GM12875 (cell line): ENCODE results near the gene TMEM184A.

Experiments used
- H3K4me3 ChIP-seq: one replicate; pipeline ENCODE4 v1.5.1; 2011; ENCODE audit warnings: low read depth, low read length, control low read depth
- TF ChIP-seq, protein P1 (sequence below): IDR thresholded peaks from 2 replicates; pipeline ENCODE4 v1.5.1; 2011; ENCODE audit warnings: low read depth, mild to moderate bottlenecking, control low read depth, inconsistent platforms, low read length, moderate library complexity, borderline replicate concordance; ENCODE audit not compliant: insufficient read depth

Gene TMEM184A

DNA sequence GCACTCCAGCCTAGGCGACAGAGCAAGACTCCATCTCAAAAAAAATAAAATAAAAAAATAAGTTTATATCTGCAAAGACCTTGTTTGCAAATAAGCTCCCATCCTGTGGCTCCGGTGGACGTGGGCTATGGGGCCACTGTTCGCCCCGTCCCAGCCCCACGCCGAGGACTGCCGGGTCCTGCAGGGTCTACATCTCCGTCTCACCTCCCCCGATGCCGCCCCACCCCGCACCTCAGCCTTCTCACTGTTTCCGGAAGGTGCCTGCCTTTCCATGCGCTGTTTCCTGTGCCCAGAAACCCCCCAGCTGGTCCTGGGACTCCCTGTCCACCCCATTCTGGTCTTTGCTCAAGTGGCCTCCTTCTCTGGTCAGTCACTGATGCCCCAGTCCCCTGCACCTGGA, 46.8 kb downstream of the TMEM184A start:
- TF ChIP-seq, protein P1, sequence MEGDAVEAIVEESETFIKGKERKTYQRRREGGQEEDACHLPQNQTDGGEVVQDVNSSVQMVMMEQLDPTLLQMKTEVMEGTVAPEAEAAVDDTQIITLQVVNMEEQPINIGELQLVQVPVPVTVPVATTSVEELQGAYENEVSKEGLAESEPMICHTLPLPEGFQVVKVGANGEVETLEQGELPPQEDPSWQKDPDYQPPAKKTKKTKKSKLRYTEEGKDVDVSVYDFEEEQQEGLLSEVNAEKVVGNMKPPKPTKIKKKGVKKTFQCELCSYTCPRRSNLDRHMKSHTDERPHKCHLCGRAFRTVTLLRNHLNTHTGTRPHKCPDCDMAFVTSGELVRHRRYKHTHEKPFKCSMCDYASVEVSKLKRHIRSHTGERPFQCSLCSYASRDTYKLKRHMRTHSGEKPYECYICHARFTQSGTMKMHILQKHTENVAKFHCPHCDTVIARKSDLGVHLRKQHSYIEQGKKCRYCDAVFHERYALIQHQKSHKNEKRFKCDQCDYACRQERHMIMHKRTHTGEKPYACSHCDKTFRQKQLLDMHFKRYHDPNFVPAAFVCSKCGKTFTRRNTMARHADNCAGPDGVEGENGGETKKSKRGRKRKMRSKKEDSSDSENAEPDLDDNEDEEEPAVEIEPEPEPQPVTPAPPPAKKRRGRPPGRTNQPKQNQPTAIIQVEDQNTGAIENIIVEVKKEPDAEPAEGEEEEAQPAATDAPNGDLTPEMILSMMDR = no peak
- no peak overlapping the region for H3K4me3 ChIP-seq

DNA sequence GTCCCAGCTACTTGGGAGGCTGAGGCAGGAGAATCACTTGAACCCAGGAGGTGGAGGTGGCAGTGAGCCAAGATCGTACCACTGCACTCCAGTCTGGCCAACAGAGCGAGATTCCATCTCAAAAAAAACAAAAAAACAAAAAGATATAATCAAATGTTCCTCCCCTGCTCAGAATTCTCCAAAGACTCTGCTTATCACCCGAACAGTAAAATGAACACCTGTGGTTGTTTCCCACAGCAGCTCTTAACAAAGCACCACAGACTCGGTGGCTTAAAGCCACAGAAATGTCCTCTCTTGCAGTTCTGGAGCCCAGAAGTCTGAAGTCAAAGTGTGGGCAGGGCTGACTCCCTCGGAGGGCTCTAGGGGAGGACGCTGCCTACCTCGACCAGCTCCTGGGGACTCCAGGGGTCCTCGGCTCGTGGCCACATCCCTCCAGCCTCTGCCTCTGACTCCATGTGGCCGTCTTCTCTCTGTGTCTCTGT, 47.7 kb downstream of the TMEM184A start:
- TF ChIP-seq, protein P1 = no peak
- no peak overlapping the region for H3K4me3 ChIP-seq

DNA sequence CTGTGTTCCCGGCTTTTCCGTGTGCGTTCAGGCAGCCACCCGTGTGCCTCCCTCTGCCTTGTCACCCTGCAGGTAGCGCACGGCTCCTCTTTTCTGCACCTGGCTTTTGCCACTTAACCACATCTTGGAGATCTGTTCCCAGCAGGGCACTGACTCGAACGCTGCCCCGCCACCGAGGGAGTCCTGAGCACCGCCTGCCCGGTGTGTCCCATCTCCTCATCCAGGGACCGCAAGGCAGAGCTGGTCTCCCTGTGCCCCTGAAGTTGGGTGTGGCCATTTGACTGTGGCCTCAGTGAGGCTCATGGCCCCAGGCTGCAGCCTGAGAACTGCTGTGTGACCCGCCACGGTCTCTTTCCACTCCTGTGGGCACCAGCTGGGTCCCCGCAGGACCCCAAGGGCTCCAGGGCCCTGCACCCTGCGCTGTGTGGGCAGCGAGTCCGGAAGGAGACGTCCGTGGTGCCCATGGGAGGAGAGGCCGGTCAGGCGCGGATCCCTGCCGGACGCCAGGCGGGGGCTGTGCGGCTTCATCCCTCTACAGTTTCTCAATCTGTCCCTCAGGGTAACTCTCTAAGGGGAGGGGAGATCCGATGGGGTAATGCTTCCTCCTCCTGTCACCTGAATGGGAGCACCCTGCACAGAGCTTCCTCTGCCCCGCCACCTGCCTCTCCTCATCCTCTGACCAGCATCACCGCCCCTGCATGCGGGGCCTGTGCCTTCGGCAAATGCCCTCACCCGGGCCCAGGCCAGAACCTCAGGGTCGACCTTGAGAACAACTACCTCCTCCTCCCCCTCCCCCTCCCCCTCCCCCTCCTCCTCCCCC, 50.1 kb downstream of the TMEM184A start:
- TF ChIP-seq, protein P1 = no peak
- H3K4me3 ChIP-seq = peak overlapping the region; percentile 41

DNA sequence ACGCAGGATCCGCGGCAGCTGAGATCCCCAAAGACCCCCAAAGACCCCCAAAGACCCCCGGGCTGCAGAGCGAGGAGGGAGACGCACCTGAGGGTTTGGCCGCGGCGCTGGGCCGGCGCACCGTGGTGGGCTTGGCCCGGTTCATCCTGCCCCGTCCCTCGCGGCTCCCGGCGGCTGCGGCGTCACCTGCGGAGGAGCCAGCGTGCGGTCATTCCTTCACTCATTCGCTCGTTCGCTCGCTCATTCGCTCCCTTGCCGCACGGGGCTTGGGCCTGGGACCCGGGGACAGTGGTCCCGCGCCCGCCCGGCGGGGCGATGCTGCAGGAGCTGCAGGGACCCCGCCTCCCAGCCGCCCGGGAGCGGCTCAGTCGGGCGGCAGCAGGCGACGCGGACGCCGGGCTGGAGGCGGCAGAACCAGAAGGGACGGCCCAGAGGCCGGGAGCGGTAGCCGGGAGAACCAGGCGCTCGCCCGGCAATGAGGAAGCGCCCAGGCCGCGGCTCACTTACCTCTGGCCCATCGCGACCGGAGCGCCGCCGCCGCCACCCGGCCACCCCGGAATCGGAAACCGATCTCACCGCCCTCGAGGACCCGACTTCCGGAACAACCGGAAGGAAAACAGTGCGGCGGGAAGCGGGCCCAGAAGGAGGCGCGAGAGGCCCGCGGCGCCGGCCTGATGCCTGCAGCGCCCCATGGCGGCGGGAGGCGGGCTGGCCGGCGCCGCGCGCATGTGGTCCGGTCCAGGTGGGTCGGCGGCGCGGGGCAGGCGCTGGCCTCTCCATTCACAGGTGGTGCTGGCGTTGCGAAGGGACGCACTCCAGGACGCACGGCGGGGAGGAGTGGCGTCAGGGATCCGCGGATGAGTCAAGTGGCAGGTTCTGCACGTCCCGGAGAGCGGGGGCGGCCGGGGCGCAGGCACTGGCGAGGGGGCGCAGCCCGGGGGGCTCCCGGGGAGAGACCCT, 51.9 kb downstream of the TMEM184A start, which contains the start of gene INTS1:
Gene INTS1 (minus strand): TSS at position 574 of the 960 bp plus-strand sequence. CDS start 429 bp downstream, at position 145.
- TF ChIP-seq, protein P1 = peak; percentile 90
- peak within 1 kb of the TSS; percentile 98 for H3K4me3 ChIP-seq

DNA sequence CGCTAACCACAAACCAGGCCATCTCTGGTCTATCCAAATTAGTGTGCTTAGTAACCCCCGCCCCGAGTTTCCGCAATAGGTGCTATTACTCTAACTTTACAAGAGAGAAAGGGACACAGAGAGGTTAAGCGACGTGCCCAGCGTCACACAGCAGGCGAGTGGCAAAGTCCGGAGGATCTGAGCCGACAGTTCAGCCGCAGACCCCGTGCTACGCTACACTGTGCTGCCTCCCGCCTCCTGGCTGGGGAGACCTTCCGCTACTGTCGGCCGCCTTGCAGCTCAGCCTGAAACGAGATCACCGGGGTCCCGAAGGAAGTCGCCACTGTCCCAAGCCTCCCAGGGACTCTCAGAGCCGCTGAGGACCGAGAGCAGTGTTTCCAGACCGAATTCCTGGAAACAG, 52.6 kb downstream of the TMEM184A start:
- peak overlapping the region; percentile 98 for H3K4me3 ChIP-seq
- TF ChIP-seq, protein P1 = no peak

DNA sequence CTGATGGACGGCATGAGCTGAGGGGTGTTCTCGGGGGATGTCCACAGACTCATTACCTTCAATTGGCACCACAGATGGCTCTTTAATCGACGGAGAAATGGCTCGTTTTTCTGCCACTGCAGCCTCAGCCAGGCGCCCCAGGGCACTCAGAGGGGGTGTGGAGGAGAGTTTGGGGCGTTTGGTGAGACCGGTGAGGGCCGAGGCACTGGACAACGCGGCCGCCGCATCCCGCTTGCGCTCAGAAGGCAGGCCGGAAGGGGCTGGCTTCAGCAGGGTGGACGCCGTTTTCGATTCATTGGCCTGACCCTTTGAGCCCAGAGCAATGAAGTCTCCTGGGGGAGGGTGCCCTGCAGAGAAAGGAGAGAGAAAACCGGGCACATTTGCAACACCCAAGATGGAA, 53.2 kb downstream of the TMEM184A start:
- no peak overlapping the region for H3K4me3 ChIP-seq
- TF ChIP-seq, protein P1 = no peak
